Endometrium (tissue), 2 donors: Measurements from ENCODE around the gene TSLP.

Experiments used
- FAIRE-seq: peaks from 2 replicates; lab custom pipeline; 2012; peaks lifted over from hg19 to GRCh38; lab: Jason Lieb, UNC
- donor health status: control.
- donor health status: control.

The TSLP gene

DNA sequence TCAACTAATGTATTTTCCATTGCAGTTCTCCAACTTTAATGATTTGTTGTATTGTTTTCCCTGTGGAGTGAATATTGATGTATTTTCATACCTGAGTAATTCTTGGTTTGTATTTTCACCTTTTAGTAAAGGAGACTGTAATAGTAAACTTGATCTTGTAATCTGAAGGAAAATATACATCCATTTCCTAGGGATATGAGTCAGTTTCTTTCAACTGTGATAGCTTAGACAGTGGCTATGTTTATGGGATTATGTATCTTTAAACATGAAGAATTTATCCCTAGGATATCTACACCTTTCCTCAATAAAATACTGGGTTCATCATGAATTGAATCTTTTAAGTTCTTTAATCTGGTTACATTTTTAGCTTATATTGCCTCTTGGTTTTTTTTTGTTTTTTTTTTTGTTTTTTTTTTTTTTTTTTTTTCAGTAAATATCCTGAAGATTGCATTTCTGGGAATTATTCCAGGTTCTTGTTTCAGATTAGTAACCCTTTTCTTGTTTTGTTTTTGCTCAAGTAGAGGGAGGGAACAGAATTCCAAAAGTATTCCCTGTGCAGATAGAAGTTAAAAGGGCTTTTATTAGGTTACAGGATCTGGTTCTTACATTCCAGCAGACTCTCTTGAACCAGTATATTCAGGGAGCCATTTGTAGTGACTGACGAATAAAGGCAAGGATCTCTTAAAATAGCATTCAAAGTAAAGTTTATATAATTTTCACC is 27.7 kb downstream of the TSLP start:
- no peak for FAIRE-seq

DNA sequence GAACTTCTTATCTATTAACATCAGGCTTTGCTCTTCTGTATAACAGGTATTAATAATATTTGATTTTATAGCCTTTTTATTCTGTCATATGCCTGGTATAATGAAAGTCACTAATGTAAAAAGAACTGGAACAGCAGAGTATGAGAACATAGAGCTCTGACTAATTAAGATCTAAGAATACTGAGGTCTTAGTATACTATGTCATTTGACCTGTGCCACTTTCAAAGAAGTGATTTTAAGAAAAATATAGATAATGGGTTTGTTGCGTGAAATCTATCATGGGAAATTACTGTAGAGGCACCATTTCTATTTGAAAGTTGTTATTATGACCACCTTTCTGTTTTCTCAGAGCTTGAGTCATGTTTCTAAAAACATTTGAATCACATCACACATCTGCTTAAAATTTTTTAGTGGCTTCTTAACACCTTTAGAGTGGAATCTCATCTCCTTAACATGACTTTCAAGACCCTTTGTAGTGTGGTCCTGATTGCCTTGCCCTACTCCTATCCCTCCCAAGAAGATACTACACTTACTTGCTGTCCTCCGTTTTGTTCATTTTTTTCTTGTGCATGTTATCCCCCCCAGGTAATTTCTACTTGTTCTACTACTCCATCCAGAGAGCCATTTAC is 34.9 kb downstream of the TSLP start:
- FAIRE-seq: no peak

- no peak for FAIRE-seq
Measured at GRCh38 chr5:111107371-111107770, 35.9 kb downstream of the TSLP start.

- FAIRE-seq: no peak
Measured at GRCh38 chr5:111111956-111112355, 40.4 kb downstream of the TSLP start.

DNA sequence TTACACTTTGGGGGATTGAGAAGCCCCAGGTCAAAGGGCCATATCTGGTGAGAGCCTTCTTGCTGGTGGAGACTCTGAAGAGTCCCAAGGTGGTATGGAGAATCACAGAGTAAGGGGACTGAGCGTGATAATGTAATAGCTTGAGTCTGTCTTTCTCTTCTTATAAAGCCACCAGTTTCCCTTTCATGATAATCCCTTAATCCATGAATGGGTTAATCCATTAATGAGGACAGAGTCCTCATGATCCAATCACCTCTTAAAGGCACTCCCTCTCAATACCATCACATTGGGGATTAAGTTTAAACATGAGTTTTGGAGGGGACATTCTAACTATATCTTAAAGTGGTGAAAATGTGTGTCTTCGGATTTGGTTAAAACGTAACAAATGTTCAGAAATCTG is 42.2 kb downstream of the TSLP start:
- no peak for FAIRE-seq

DNA sequence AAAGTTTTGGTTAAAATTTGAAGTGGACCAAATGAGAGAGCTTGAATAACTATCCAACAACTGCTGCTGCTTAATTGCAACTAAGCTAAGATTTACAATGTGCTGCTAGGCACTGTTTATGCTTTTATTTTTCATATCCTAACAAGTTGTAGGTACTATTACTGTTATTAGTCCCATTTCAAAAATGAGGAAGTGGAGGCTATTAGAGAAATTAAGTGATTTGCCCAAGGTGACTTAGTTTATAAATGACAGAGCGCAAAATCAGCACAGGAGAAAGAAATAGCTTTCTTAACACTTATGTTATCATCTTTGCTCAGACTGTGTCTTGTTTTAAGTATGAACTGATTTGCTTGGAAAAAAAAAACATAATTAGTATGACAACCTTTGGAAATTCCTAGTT is 43.7 kb downstream of the TSLP start:
- FAIRE-seq: no peak

GRCh38 chr5:111116550-111116949 is 45.0 kb downstream of the TSLP start:
- FAIRE-seq: no peak

DNA sequence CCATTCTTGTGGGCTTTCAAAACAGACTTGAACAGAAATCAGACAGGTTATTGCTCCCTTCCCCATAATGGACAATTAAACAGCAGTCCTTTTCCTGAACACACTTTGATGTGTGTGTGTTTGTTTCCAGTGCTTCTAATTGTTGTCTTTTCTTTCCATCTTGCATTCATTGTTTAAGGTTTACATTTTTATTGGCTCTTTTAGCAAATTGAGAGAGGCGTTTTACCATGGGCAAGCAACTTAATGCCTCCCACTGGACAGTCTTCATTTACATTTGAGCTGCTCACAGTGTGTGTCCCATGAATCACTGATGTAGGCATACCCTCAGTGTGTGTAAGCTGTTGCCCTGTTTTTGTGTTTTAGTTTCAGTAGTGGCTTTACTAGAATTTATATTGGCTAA is 45.6 kb downstream of the TSLP start:
- FAIRE-seq: no peak

GRCh38 chr5:111119221-111119620 is 47.7 kb downstream of the TSLP start:
- no peak for FAIRE-seq

- FAIRE-seq: no peak
Measured at GRCh38 chr5:111119856-111120255, 48.3 kb downstream of the TSLP start.

GRCh38 chr5:111120911-111121310 is 49.4 kb downstream of the TSLP start:
- FAIRE-seq: no peak

- FAIRE-seq: no peak
Measured at GRCh38 chr5:111121926-111122325, 50.4 kb downstream of the TSLP start.

DNA sequence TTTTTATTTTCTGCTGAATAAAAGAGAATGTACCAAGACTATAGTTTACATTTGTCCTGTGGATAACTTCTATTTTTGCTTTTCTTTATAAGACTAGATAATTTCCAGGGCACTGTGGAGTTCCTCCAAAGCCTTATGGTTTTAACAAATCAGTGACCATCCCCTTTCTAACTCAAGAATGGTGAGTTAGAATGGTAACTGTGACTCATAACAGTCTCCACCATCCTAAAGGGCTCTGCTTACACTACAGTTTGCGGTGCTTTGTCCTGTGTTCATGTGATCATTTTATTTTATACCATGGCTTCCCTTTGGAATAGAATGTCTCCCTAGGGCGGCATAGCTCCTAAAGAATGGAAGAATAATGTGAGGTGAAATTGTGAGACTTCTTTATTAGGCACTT is 50.9 kb downstream of the TSLP start:
- no peak for FAIRE-seq

DNA sequence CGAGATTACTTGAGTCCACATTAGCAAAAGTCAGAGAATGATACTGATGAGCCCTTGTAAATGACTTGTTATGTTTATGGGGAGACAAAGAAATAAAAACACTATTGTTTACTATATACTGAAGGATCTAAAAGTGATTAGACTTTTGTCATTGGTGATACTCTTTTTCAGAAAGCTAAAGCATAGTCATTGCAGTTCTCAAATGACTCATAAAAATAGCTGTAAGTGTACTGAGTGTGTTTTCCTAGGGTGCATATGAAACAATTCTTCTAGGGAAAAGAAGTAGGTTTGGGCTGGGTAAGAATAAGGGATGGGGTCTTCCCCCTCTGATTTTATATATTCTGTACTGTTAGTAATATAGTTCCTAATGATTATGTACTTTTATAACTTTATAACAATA is 53.3 kb downstream of the TSLP start:
- no peak for FAIRE-seq

DNA sequence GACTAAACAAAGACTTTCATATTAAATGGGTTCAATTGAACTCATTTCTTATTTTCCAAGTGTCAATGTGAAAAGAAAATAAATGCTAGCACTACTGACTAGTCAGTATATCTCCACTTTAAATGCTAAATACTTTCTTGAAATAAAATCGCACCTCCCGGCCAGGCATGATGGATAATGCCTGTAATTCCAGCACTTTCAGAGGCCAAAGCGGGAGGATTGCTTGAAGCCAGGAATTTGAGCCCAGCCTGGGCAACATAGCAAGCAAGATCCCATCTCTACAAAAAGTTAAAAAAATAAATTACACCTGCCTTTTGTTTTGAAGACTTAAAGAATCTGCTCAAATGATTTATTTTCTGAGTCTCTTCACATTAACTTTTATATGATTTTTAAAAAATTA is 55.4 kb downstream of the TSLP start:
- FAIRE-seq: no peak
